HepG2 (cell line): Measurements from ENCODE around the gene KBTBD13. TPM values are rescaled to one million over a fixed set of nuclear protein-coding genes. Genes with fewer than 3 reads are reported as not detected.

Experiments
- ATAC-seq: fragments of 200-7000 bp; cut with Tn5 transposase; 3 replicates; pipeline ENCODE4 v1.9.1; 2020; ENCODE audit warnings: mild to moderate bottlenecking, moderate library complexity
- BruUV-seq: library from RNA; stranded (reverse); fragments of 400-500 nt; replicated peaks from 2 replicates; lab custom pipeline; 2021; lab: Mats Ljungman, UMichigan
- CTCF ChIA-PET: fragments of 300-600 bp; formaldehyde crosslinking; extraction: SDS; loops from one replicate; lab custom pipeline; 2021; ENCODE audit warnings: low total read pairs, inconsistent platforms, low intra/inter-chr PET ratio; lab: Yijun Ruan, JAX
- POLR2A ChIA-PET: fragments of 350-600 bp; sonication (Branson Sonifier 250); formaldehyde crosslinking; loops from one replicate; lab custom pipeline; 2020; ENCODE audit warnings: antibody characterized with exemption, inconsistent platforms; lab: Yijun Ruan, JAX
- DNase-seq: peaks from one replicate; pipeline ENCODE4 v3.0.0-alpha.2; 2015; ENCODE audit warnings: low spot score
- FAIRE-seq: peaks from 3 replicates; lab custom pipeline; 2011; peaks lifted over from hg19 to GRCh38; lab: Jason Lieb, UNC
- H2AFZ ChIP-seq: one replicate; pipeline ENCODE4 v1.6.1; 2011; ENCODE audit warnings: low read length, inconsistent platforms
- H3K27ac ChIP-seq: fragments of 300-600 bp; 3 replicates; pipeline ENCODE4 v1.8.0; 2011; ENCODE audit warnings: mixed run types, mild to moderate bottlenecking, mixed read lengths, low read length, inconsistent platforms; ENCODE audit not compliant: insufficient read depth; ENCODE audit errors: extremely low read length
- H3K27me3 ChIP-seq, 2 experiments: fragments of 200-600 bp in 1 of 2; 2 replicates in 1 of 2; 3 replicates in 1 of 2; pipeline versions ENCODE4 v1.6.0 to v1.8.0; 2011; ENCODE audit warnings: low read length in 2 of 2, mild to moderate bottlenecking in 2 of 2, moderate library complexity in 2 of 2, inconsistent platforms in 1 of 2; ENCODE audit not compliant: insufficient read depth in 2 of 2, control insufficient read depth in 1 of 2
- H3K36me3 ChIP-seq, 2 experiments: fragments of 200-600 bp in 1 of 2; replicated peaks in 1 of 2; 2 replicates in 1 of 2; 3 replicates in 1 of 2; pipeline versions ENCODE4 v1.5.1 to v1.8.0; 2011; ENCODE audit warnings: low read length in 2 of 2, inconsistent platforms in 1 of 2; ENCODE audit not compliant: insufficient read depth in 2 of 2, control insufficient read depth in 1 of 2
- H3K4me1 ChIP-seq: 2 replicates; pipeline ENCODE4 v1.5.1; 2012; ENCODE audit warnings: low read length, inconsistent platforms; ENCODE audit not compliant: insufficient read depth
- H3K4me2 ChIP-seq: 2 replicates; pipeline ENCODE4 v1.6.0; 2011; ENCODE audit warnings: low read depth, low read length, inconsistent platforms
- H3K4me3 ChIP-seq, 3 experiments: fragments of 200-600 bp in 1 of 3; sonication (generic), shearing (Covaris generic) in 1 of 3; replicated peaks in 1 of 3; 2 replicates each; pipeline ENCODE4 v1.5.1; 2011 to 2016; ENCODE audit warnings: low read length in 3 of 3, inconsistent platforms in 2 of 3, low read depth in 2 of 3, mild to moderate bottlenecking in 2 of 3, control low read depth in 1 of 3, mixed read lengths in 1 of 3; ENCODE audit not compliant: insufficient read depth in 1 of 3
- H3K79me2 ChIP-seq: one replicate; pipeline ENCODE4 v1.6.1; 2011; ENCODE audit warnings: low read length, inconsistent platforms; ENCODE audit not compliant: insufficient read depth
- H3K9ac ChIP-seq: 2 replicates; pipeline ENCODE4 v1.6.0; 2011; ENCODE audit warnings: mild to moderate bottlenecking, low read depth, low read length, inconsistent platforms; ENCODE audit not compliant: insufficient read depth
- H3K9me3 ChIP-seq: 2 replicates; pipeline ENCODE4 v1.5.1; 2012; ENCODE audit warnings: mild to moderate bottlenecking, low read length
- H4K20me1 ChIP-seq: 2 replicates; pipeline ENCODE4 v1.6.0; 2011; ENCODE audit warnings: inconsistent platforms, mild to moderate bottlenecking, low read length, moderate library complexity; ENCODE audit not compliant: insufficient read depth
- CREB1 ChIP-seq, 2 experiments: fragments of 450-650 bp in 1 of 2; IDR thresholded peaks; 2 replicates each; pipeline ENCODE4 v1.6.1; 2016 to 2017; ENCODE audit warnings: control low read depth in 1 of 2, mild to moderate bottlenecking in 1 of 2, missing compliant biosample characterization in 1 of 2, missing genetic modification characterization in 1 of 2
- EHMT2 ChIP-seq: fragments of 200-600 bp; sonication (generic); IDR thresholded peaks from 2 replicates; pipeline ENCODE4 v1.7.0; 2017; ENCODE audit warnings: antibody characterized with exemption, low read depth, low read length, borderline replicate concordance
- ETV6 ChIP-seq: sonication (generic); formaldehyde crosslinking; conservative IDR thresholded peaks from 2 replicates; pipeline ENCODE4 v1.4.0; 2020; ENCODE audit warnings: missing genetic modification reagents
- ISL2 ChIP-seq: sonication (generic); formaldehyde crosslinking; IDR thresholded peaks from 2 replicates; pipeline ENCODE4 v1.5.0; 2020; ENCODE audit warnings: missing genetic modification reagents
- KLF11 ChIP-seq: IDR thresholded peaks from 2 replicates; pipeline ENCODE4 v1.6.1; 2016; ENCODE audit warnings: missing compliant biosample characterization
- NFAT5 ChIP-seq: sonication (generic); formaldehyde crosslinking; IDR thresholded peaks from 2 replicates; pipeline ENCODE4 v1.4.0; 2020; ENCODE audit warnings: missing genetic modification reagents
- TARDBP ChIP-seq: sonication (generic); formaldehyde crosslinking; IDR thresholded peaks from 2 replicates; pipeline ENCODE4 v1.8.0; 2022; ENCODE audit warnings: mild to moderate bottlenecking, missing genetic modification reagents
- ZFP37 ChIP-seq: sonication (generic); formaldehyde crosslinking; IDR thresholded peaks from 2 replicates; pipeline ENCODE4 v1.4.0; 2020; ENCODE audit warnings: missing genetic modification reagents, borderline replicate concordance
- ZMYM3 ChIP-seq: sonication (generic); formaldehyde crosslinking; IDR thresholded peaks from 2 replicates; pipeline ENCODE4 v1.5.1; 2020; ENCODE audit warnings: mild to moderate bottlenecking, missing genetic modification reagents
- ZMYM4 ChIP-seq: sonication (generic); formaldehyde crosslinking; IDR thresholded peaks from 2 replicates; pipeline ENCODE4 v1.8.1; 2023; ENCODE audit warnings: mild to moderate bottlenecking, missing genetic modification reagents
- ZNF253 ChIP-seq: sonication (generic); formaldehyde crosslinking; IDR thresholded peaks from 2 replicates; pipeline ENCODE4 v1.8.0; 2022; ENCODE audit warnings: mild to moderate bottlenecking, missing genetic modification reagents, borderline replicate concordance
- ZNF3 ChIP-seq: IDR thresholded peaks from 2 replicates; pipeline ENCODE4 v1.7.0; 2017; ENCODE audit warnings: inconsistent platforms
- ZNF879 ChIP-seq: sonication (generic); formaldehyde crosslinking; IDR thresholded peaks from 2 replicates; pipeline ENCODE4 v1.8.1; 2023; ENCODE audit warnings: missing genetic modification reagents
- WGBS: methylation state at CpG from one replicate; pipeline ENCODE4 v1.1.6; 2017; ENCODE audit warnings: low lambda C conversion rate; 5-methylcytosine and 5-hydroxymethylcytosine counted together
- in situ Hi-C: cut with HindIII; loops from 2 replicates; pipeline ENCODE4 v1.10.0; 2017; ENCODE audit warnings: low pct_unique_long_range_greater_than_20kb; ENCODE audit not compliant: extremely low pct_ligation_motif_present
- intact Hi-C: fragments of 100-400 bp; cut with micrococcal nuclease; formaldehyde crosslinking; loops from one replicate; pipeline ENCODE4 v1.10.0; 2022; ENCODE audit not compliant: unreplicated experiment
- polyA plus RNA-seq, 8 experiments: library from polyadenylated mRNA; depleted of rRNA in 3 of 8; stranded (reverse) in 7 of 8; unstranded in 1 of 8; fragments of >200 nt; fragmentation: Illumina TruSeq in 4 of 8; extraction: Trizol in 4 of 8; gene quantifications; 2 replicates each; pipeline versions ENCODE4 v1.2.1 to v1.2.3, GENCODE V29; 2011 to 2016; ENCODE audit warnings: low read depth in 4 of 8, missing spikeins in 1 of 8, mixed read lengths in 1 of 8; ENCODE audit not compliant: insufficient read depth in 1 of 8
- total RNA-seq, 5 experiments: library from RNA; depleted of rRNA; stranded (reverse); fragments of >200 nt; fragmentation: Illumina TruSeq; extraction: Trizol; gene quantifications; 2 replicates each; pipeline ENCODE4 v1.2.3, GENCODE V29; 2016; ENCODE audit warnings: low read depth in 1 of 5

Gene KBTBD13
- total and polyA plus RNA-seq, 2 of the 13 experiments (the other 11 are each of a cell fraction or from before 2014, with no cell fraction given): not detected

GRCh38 chr15:65041787-65042186 is 34.8 kb upstream of the KBTBD13 start:
- no peaks in the 10 kb centered on the region for H3K36me3 ChIP-seq
- FAIRE-seq: no peak
- H3K27me3 ChIP-seq: no peaks in the 10 kb centered on the region
- no peak overlapping the region for H3K4me2 ChIP-seq
- TF ChIP-seq ZMYM3 (CRISPR knock-in tag) (peak; percentile 84), ZNF3 (CRISPR knock-in tag) (no peak), ISL2 (CRISPR knock-in tag) (no peak), ZMYM4 (no peak)
- no peaks in the 10 kb centered on the region for H3K9me3 ChIP-seq
- DNase-seq: no peak
- no peak overlapping the region for H2AFZ ChIP-seq
- CTCF ChIA-PET: no interaction called here
- intact Hi-C loops: no loop called here
- ATAC-seq: no peak
- no TSS peak for BruUV-seq
- no peaks in the 10 kb centered on the region for H3K79me2 ChIP-seq
- no peaks in the 10 kb centered on the region for H4K20me1 ChIP-seq
- POLR2A ChIA-PET: no interaction called here
- WGBS: 68% methylated on average over 2 of the region's 2 CpGs
- H3K9ac ChIP-seq: no peak overlapping the region
- peaks cover 91% of the 10 kb centered on the region for H3K4me1 ChIP-seq
- no peak overlapping the region for H3K27ac ChIP-seq
- no peak overlapping the region for H3K4me3 ChIP-seq
- in situ Hi-C loops: no loop called here

- Histone ChIP-seq H3K27ac (peak overlapping the region; percentile 16), H3K9ac (no peak overlapping the region), H3K9me3 (no peaks in the 10 kb centered on the region), H3K79me2 (no peaks in the 10 kb centered on the region), H2AFZ (peak overlapping the region; percentile 16), H3K36me3 (no peaks in the 10 kb centered on the region), H3K4me2 (no peak overlapping the region), H4K20me1 (no peaks in the 10 kb centered on the region), H3K4me3 (no peak overlapping the region), H3K4me1 (peaks cover 91% of the 10 kb centered on the region), H3K27me3 (no peaks in the 10 kb centered on the region)
- no TSS peak for BruUV-seq
- FAIRE-seq: no peak
- no peak for DNase-seq
- ChIA-PET POLR2A (interaction anchor here (1.6 kb wide), 1 partner anchor 262 kb away, joined by 5 read pairs; the partner anchor contains the start of gene RNU5B-1), CTCF (interaction anchor here (1.0 kb wide), 1 partner anchor 9 kb away, joined by 3 read pairs; no protein-coding TSS in a partner anchor)
- in situ Hi-C loops (no loop called here), intact Hi-C loops (no loop called here)
- WGBS: 90% methylated on average over 4 of the region's 4 CpGs
- ATAC-seq: no peak
- TF ChIP-seq TARDBP (CRISPR knock-in tag) (no peak), CREB1 (IDR thresholded peaks at IDR 0.05) (no peak), CREB1 (CRISPR knock-in tag; IDR thresholded peaks at IDR 0.05) (no peak), EHMT2 (no peak), KLF11 (CRISPR knock-in tag) (no peak), ZFP37 (CRISPR knock-in tag) (no peak), ETV6 (CRISPR knock-in tag) (no peak), ZNF879 (CRISPR knock-in tag) (no peak), NFAT5 (CRISPR knock-in tag) (no peak), ZNF253 (CRISPR knock-in tag) (no peak)
Measured at GRCh38 chr15:65042776-65043327, 33.7 kb upstream of the KBTBD13 start.
